Astrocyte of the cerebellum (primary cell): ENCODE results near the gene MAP4K3.

Experiments used
- DNase-seq: peaks from one replicate; pipeline ENCODE4 v3.0.0-alpha.2; 2011; ENCODE audit warnings: low read depth
- H3K4me3 ChIP-seq: 2 replicates; pipeline ENCODE4 v1.5.1; 2011; ENCODE audit warnings: mild to moderate bottlenecking, low read depth, low read length, moderate library complexity
- in situ Hi-C: cut with HindIII; loops from 2 replicates; pipeline ENCODE4 v1.10.0; 2017; ENCODE audit warnings: low sequenced_read_pairs
- TF ChIP-seq, protein P1 (sequence below): IDR thresholded peaks from 2 replicates; pipeline ENCODE4 v1.5.1; 2012; ENCODE audit warnings: low read length, low read depth, moderate library complexity, mild to moderate bottlenecking; ENCODE audit errors: missing control alignments

MAP4K3 gene

DNA sequence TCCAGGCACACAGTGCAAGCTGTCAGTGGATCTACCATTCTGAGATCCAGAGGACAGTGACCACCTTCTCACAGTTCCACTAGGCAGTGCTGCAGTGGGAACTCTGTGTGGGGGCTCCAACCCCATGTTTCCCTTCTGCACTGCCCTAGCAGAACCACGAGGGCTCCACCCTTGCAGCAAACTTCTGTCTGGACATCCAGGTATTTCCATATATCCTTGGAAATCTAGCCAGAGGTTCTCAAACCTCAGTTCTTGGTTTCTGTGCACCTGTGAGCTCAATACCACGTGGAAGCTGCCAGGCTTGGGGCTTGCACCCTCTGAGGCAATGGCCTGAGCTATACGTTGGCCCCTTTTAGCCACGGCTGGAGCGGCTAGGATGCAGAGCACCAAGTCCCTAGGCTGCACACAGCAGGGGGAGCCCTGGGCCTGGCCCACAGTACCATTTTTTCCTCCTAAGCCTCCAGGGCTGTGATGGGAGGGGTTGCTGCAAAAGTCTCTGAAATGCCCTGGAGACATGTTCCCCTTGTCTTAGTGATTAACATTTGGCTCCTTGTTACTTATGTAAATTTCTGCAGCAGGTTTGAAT is 77.5 kb downstream of the MAP4K3 start:
- TF ChIP-seq, protein P1, sequence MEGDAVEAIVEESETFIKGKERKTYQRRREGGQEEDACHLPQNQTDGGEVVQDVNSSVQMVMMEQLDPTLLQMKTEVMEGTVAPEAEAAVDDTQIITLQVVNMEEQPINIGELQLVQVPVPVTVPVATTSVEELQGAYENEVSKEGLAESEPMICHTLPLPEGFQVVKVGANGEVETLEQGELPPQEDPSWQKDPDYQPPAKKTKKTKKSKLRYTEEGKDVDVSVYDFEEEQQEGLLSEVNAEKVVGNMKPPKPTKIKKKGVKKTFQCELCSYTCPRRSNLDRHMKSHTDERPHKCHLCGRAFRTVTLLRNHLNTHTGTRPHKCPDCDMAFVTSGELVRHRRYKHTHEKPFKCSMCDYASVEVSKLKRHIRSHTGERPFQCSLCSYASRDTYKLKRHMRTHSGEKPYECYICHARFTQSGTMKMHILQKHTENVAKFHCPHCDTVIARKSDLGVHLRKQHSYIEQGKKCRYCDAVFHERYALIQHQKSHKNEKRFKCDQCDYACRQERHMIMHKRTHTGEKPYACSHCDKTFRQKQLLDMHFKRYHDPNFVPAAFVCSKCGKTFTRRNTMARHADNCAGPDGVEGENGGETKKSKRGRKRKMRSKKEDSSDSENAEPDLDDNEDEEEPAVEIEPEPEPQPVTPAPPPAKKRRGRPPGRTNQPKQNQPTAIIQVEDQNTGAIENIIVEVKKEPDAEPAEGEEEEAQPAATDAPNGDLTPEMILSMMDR, result no peak
- in situ Hi-C loops, result no loop called here
- H3K4me3 ChIP-seq, result no peak overlapping the region
- DNase-seq, result no peak

DNA sequence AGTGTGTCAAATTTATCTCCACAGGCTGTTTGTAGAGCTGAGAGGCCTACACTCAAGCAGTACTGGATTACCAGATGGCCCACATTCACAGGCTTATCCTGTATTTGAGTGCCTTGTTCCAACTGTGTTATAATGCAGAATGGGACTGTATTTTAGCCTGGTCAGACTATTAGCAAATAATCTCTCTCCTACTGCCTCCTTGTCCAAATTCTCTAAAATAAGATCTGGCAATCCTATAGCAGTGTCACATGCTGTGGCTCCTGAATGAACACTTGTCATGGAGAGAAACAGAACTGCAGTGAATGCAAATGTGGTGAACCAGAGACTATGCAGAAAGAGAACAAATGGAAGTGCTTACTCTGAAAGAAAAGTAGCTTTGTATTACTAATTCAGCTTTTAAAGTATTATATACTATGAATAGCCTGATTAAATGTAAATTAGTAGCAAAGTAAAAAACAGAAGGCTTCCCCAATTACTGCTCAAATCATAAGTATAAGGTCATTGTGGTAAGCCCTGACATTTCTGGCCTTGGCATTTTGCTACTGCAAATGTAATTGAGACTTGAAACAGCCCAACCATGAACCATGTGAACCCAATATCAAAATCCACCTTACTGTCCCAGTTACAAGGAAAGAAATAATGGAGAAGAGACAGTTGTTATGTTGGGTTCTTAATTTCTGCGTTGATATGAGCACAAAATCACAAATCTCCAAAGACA is 80.0 kb downstream of the MAP4K3 start:
- DNase-seq, result no peak
- H3K4me3 ChIP-seq, result no peak overlapping the region
- TF ChIP-seq, protein P1, result no peak
- in situ Hi-C loops, result no loop called here

DNA sequence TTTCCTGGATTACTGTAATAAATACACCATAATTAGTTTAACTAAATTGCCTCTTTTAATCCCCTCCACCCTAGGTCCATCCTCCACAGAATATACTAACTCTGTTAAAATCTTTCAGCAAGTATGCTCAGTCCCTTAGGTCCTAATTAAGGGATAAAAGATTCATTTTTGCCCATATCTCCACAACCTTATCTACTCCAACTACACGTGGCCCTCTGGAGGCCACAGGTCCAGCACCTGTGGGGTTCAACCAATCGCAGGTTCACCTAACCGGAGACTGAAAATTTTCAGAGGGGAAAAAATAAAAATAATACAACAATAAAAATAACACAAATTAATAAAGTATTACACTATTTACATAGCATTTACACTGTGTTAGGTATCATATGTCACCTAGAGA is 86.4 kb downstream of the MAP4K3 start:
- no peak overlapping the region for H3K4me3 ChIP-seq
- in situ Hi-C loops, result no loop called here
- DNase-seq, result no peak
- TF ChIP-seq, protein P1, result no peak

GRCh38 chr2:39338502-39338901 is 98.6 kb downstream of the MAP4K3 start:
- TF ChIP-seq, protein P1, result no peak
- H3K4me3 ChIP-seq, result no peak overlapping the region
- DNase-seq, result no peak
- in situ Hi-C loops, result no loop called here

DNA sequence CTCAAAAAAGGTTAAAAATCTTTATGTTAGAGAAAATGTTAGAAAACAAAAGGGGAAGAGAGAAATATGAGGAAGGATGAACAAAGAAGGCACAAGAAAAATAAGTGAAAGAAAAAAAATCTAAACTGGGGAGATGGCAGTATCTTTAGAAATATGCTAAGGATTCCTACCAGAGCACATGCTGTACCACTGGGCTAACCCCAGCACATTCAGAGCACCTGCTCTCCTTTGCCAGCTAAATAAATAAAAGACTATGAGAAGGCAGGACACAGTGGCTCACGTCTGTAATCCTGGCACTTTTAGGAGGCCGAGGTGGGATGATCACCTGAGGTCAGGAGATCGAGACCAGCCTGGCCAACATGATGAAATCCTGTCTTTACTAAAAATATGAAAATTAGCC is 101.2 kb downstream of the MAP4K3 start:
- DNase-seq, result no peak
- in situ Hi-C loops, result no loop called here
- TF ChIP-seq, protein P1, result no peak
- no peak overlapping the region for H3K4me3 ChIP-seq

GRCh38 chr2:39334978-39335377 is 102.1 kb downstream of the MAP4K3 start:
- no peak overlapping the region for H3K4me3 ChIP-seq
- no peak for DNase-seq
- TF ChIP-seq, protein P1, result no peak
- in situ Hi-C loops, result no loop called here
